IMR-90 (cell line): ENCODE measurements around the gene CLRN3. TPM values are rescaled to one million over a fixed set of nuclear protein-coding genes. Genes with fewer than 3 reads are reported as not detected.

Experiments
- ATAC-seq: fragments of 200-7000 bp; cut with Tn5 transposase; 2 replicates; pipeline ENCODE4 v1.9.1; 2020; ENCODE audit warnings: low read depth, mild to moderate bottlenecking, moderate library complexity
- BruUV-seq: library from RNA; stranded (reverse); fragments of 400-500 nt; replicated peaks from 2 replicates; lab custom pipeline; 2021; lab: Mats Ljungman, UMichigan
- CTCF ChIA-PET: fragments of 300-600 bp; formaldehyde crosslinking; extraction: SDS; loops from one replicate; lab custom pipeline; 2021; ENCODE audit warnings: antibody characterized with exemption; lab: Yijun Ruan, JAX
- POLR2A ChIA-PET: fragments of 300-600 bp; sonication (Branson Sonifier 250); formaldehyde crosslinking; loops from one replicate; lab custom pipeline; 2022; ENCODE audit warnings: antibody characterized with exemption; ENCODE audit not compliant: unreplicated experiment; lab: Charles Lee
- DNase-seq: peaks from one replicate; pipeline ENCODE4 v3.0.0; 2013
- H2AFZ ChIP-seq: replicated peaks from 2 replicates; pipeline ENCODE3; 2013; ENCODE audit warnings: low read length, mild to moderate bottlenecking; ENCODE audit not compliant: poor library complexity
- H2AK5ac ChIP-seq: 2 replicates; pipeline ENCODE4 v1.6.1; 2013; ENCODE audit warnings: low read depth, low read length, inconsistent platforms
- H2AK9ac ChIP-seq: replicated peaks from 2 replicates; pipeline ENCODE3; 2013; ENCODE audit warnings: mild to moderate bottlenecking, low read depth, low read length, moderate library complexity; ENCODE audit not compliant: poor library complexity
- H2BK120ac ChIP-seq: 2 replicates; pipeline ENCODE4 v1.6.1; 2013; ENCODE audit warnings: low read depth, low read length, inconsistent platforms
- H2BK15ac ChIP-seq: 3 replicates; pipeline ENCODE4 v1.6.1; 2013; ENCODE audit warnings: low read depth, low read length, inconsistent platforms
- H2BK20ac ChIP-seq: 2 replicates; pipeline ENCODE4 v1.6.1; 2013; ENCODE audit warnings: low read depth, mild to moderate bottlenecking, inconsistent platforms, low read length, moderate library complexity
- H2BK5ac ChIP-seq: 2 replicates; pipeline ENCODE4 v1.6.1; 2013; ENCODE audit warnings: mild to moderate bottlenecking, low read depth, low read length, inconsistent platforms; ENCODE audit not compliant: poor library complexity, severe bottlenecking
- H3K14ac ChIP-seq: replicated peaks from 2 replicates; pipeline ENCODE4 v1.6.1; 2013; ENCODE audit warnings: low read depth, low read length, inconsistent platforms
- H3K18ac ChIP-seq: 2 replicates; pipeline ENCODE4 v1.6.1; 2013; ENCODE audit warnings: low read depth, low read length, control low read depth
- H3K23ac ChIP-seq: 2 replicates; pipeline ENCODE4 v1.6.1; 2013; ENCODE audit warnings: low read depth, low read length, inconsistent platforms
- H3K27ac ChIP-seq: 2 replicates; pipeline ENCODE4 v1.5.1; 2013; ENCODE audit warnings: mild to moderate bottlenecking, control low read depth, low read length; ENCODE audit not compliant: insufficient read depth
- H3K27me3 ChIP-seq: 2 replicates; pipeline ENCODE4 v1.6.1; 2013; ENCODE audit warnings: low read length; ENCODE audit not compliant: control insufficient read depth, insufficient read depth
- H3K36me3 ChIP-seq: 2 replicates; pipeline ENCODE4 v1.6.1; 2013; ENCODE audit warnings: low read length, mixed read lengths; ENCODE audit not compliant: control insufficient read depth, insufficient read depth
- H3K4ac ChIP-seq: 2 replicates; pipeline ENCODE4 v1.6.1; 2013; ENCODE audit warnings: low read depth, low read length, inconsistent platforms
- H3K4me1 ChIP-seq: 2 replicates; pipeline ENCODE4 v1.6.1; 2013; ENCODE audit warnings: low read length, mixed read lengths; ENCODE audit not compliant: control insufficient read depth, insufficient read depth
- H3K4me2 ChIP-seq: 2 replicates; pipeline ENCODE4 v1.6.1; 2013; ENCODE audit warnings: low read depth, mild to moderate bottlenecking, control low read depth, low read length, moderate library complexity
- H3K4me3 ChIP-seq: 2 replicates; pipeline ENCODE4 v1.5.1; 2013; ENCODE audit warnings: low read depth, mild to moderate bottlenecking, control low read depth, low read length, moderate library complexity; ENCODE audit not compliant: insufficient read depth
- H3K56ac ChIP-seq: 2 replicates; pipeline ENCODE4 v1.6.1; 2013; ENCODE audit warnings: low read length, inconsistent platforms; ENCODE audit not compliant: insufficient read depth; ENCODE audit errors: extremely low read depth
- H3K79me1 ChIP-seq, 2 experiments: 2 replicates each; pipeline ENCODE4 v1.6.1; 2013; ENCODE audit warnings: low read length in 2 of 2, inconsistent platforms in 1 of 2, low read depth in 1 of 2
- H3K9ac ChIP-seq: 2 replicates; pipeline ENCODE4 v1.6.1; 2013; ENCODE audit warnings: low read depth, low read length, control low read depth
- H3K9me1 ChIP-seq: 2 replicates; pipeline ENCODE4 v1.6.1; 2013; ENCODE audit warnings: low read length, inconsistent platforms; ENCODE audit not compliant: insufficient read depth
- H3K9me3 ChIP-seq: 2 replicates; pipeline ENCODE4 v1.6.1; 2013; ENCODE audit warnings: low read length; ENCODE audit not compliant: control insufficient read depth, insufficient read depth
- H4K20me1 ChIP-seq: 2 replicates; pipeline ENCODE4 v1.6.1; 2013; ENCODE audit warnings: low read length, inconsistent platforms; ENCODE audit not compliant: insufficient read depth
- H4K5ac ChIP-seq: 2 replicates; pipeline ENCODE4 v1.6.1; 2013; ENCODE audit warnings: mild to moderate bottlenecking, low read depth, low read length, control low read depth
- H4K8ac ChIP-seq, 2 experiments: 2 replicates each; pipeline ENCODE4 v1.6.1; 2013; ENCODE audit warnings: low read depth in 2 of 2, low read length in 2 of 2, control low read depth in 1 of 2, inconsistent platforms in 1 of 2
- H4K91ac ChIP-seq: 2 replicates; pipeline ENCODE4 v1.6.1; 2013; ENCODE audit warnings: low read depth, low read length, inconsistent platforms; ENCODE audit not compliant: insufficient read depth
- BHLHE40 ChIP-seq: fragments of 150-350 bp; IDR thresholded peaks from 2 replicates; pipeline ENCODE4 v1.6.1; 2016; ENCODE audit warnings: mild to moderate bottlenecking, low read depth, low read length
- CEBPB ChIP-seq: IDR thresholded peaks from 2 replicates; pipeline ENCODE4 v1.6.1; 2012; ENCODE audit warnings: low read depth, low read length, improper control_type of control experiment
- CHD1 ChIP-seq: IDR thresholded peaks from 2 replicates; pipeline ENCODE4 v1.6.1; 2012; ENCODE audit warnings: low read depth, low read length, improper control_type of control experiment
- CTCF ChIP-seq: conservative IDR thresholded peaks from 2 replicates; pipeline ENCODE4 v1.5.1; 2012; ENCODE audit warnings: mild to moderate bottlenecking, low read depth, low read length, improper control_type of control experiment
- FOS ChIP-seq: fragments of 150-350 bp; IDR thresholded peaks from 2 replicates; pipeline ENCODE4 v1.6.1; 2016; ENCODE audit warnings: low read depth, low read length
- MAFK ChIP-seq: IDR thresholded peaks from 2 replicates; pipeline ENCODE4 v1.6.1; 2012; ENCODE audit warnings: low read depth, low read length, improper control_type of control experiment
- MAZ ChIP-seq: IDR thresholded peaks from 2 replicates; pipeline ENCODE4 v1.6.1; 2012; ENCODE audit warnings: low read depth, mild to moderate bottlenecking, low read length, improper control_type of control experiment, moderate library complexity, borderline replicate concordance
- POLR2A ChIP-seq: IDR thresholded peaks from 2 replicates; pipeline ENCODE4 v1.6.1; 2012; ENCODE audit warnings: mild to moderate bottlenecking, low read depth, low read length
- RAD21 ChIP-seq: IDR thresholded peaks from 2 replicates; pipeline ENCODE4 v1.6.1; 2012; ENCODE audit warnings: low read length, improper control_type of control experiment
- RCOR1 ChIP-seq: IDR thresholded peaks from 2 replicates; pipeline ENCODE4 v1.6.1; 2012; ENCODE audit warnings: mild to moderate bottlenecking, low read length, improper control_type of control experiment; ENCODE audit not compliant: insufficient replicate concordance
- RFX5 ChIP-seq: IDR thresholded peaks from 2 replicates; pipeline ENCODE4 v1.8.0; 2012; ENCODE audit warnings: low read depth, mild to moderate bottlenecking, low read length, moderate library complexity
- SMC3 ChIP-seq: fragments of 150-350 bp; IDR thresholded peaks from 2 replicates; pipeline ENCODE4 v1.6.1; 2016; ENCODE audit warnings: low read depth, mild to moderate bottlenecking, antibody characterized with exemption, low read length, moderate library complexity
- WGBS, 2 experiments: methylation state at CpG; one replicate each; pipeline versions ENCODE4 v1.1.5 to v1.1.7; 2013; ENCODE audit warnings: missing lambda C conversion rate in 2 of 2; ENCODE audit not compliant: insufficient read length in 1 of 2; ENCODE audit errors: extremely low coverage in 2 of 2; 5-methylcytosine and 5-hydroxymethylcytosine counted together
- dilution Hi-C: fragments of 300-500 bp; cut with HindIII; formaldehyde crosslinking; loops from one replicate; pipeline ENCODE4 v1.14.3; 2018; ENCODE audit warnings: low sequenced_read_pairs; ENCODE audit not compliant: unreplicated experiment
- in situ Hi-C: fragments of 300-500 bp; cut with MboI; formaldehyde crosslinking; loops from 3 replicates; pipeline ENCODE4 v1.14.3; 2019; ENCODE audit warnings: low sequenced_read_pairs, inconsistent platforms, mixed read lengths
- intact Hi-C: fragments of 100-400 bp; cut with micrococcal nuclease; formaldehyde crosslinking; loops from 2 replicates; pipeline ENCODE4 v1.10.0; 2022
- polyA plus RNA-seq, 3 experiments: library from polyadenylated mRNA; depleted of rRNA; stranded (reverse); fragments of >200 nt; gene quantifications; 2 replicates each; pipeline ENCODE4 v1.2.3, GENCODE V29; 2012; ENCODE audit warnings: low replicate concordance in 1 of 3
- total RNA-seq: library from RNA; depleted of rRNA; stranded (reverse); fragments of >200 nt; gene quantifications from 2 replicates; pipeline ENCODE4 v1.2.3, GENCODE V29; 2012
- TF ChIP-seq, protein P1 (sequence below): fragments of 150-350 bp; IDR thresholded peaks from 2 replicates; pipeline ENCODE4 v1.6.1; 2017; ENCODE audit warnings: mild to moderate bottlenecking, antibody characterized with exemption, low read length, low read depth
- TF ChIP-seq, protein P2 (sequence below): fragments of 150-350 bp; IDR thresholded peaks from 2 replicates; pipeline ENCODE4 v1.6.1; 2016; ENCODE audit warnings: low read depth, mild to moderate bottlenecking, low read length, moderate library complexity, borderline replicate concordance

CLRN3 gene
- total and polyA plus RNA-seq, 2 of the 4 experiments (the other 2 are of a cell fraction): not detected

- Histone ChIP-seq H2AK9ac (no peak overlapping the region), H4K8ac (no peak overlapping the region), H3K18ac (no peak overlapping the region), H3K23ac (no peak overlapping the region), H3K4me3 (no peak overlapping the region), H2BK20ac (no peak overlapping the region), H3K14ac (no peak overlapping the region), H2AFZ (no peak overlapping the region), H4K91ac (no peak overlapping the region), H3K27me3 (no peaks in the 10 kb centered on the region), H3K4me2 (no peak overlapping the region), H2AK5ac (no peak overlapping the region), H4K20me1 (no peaks in the 10 kb centered on the region), H3K9me3 (no peaks in the 10 kb centered on the region), H3K4me1 (no peaks in the 10 kb centered on the region), H4K5ac (no peak overlapping the region), H3K4ac (no peak overlapping the region), H2BK15ac (no peak overlapping the region), H3K9ac (no peak overlapping the region), H3K9me1 (no peaks in the 10 kb centered on the region), H3K79me1 (no peaks in the 10 kb centered on the region), H3K56ac (no peak overlapping the region), H2BK120ac (no peak overlapping the region), H3K36me3 (no peaks in the 10 kb centered on the region), H2BK5ac (no peak overlapping the region), H3K27ac (no peak overlapping the region)
- DNase-seq (peak; percentile 47), ATAC-seq (peak; percentile 99)
- ChIA-PET POLR2A (no interaction called here), CTCF (interaction anchor here (0.6 to 1.3 kb wide), 6 partner anchors 10 to 489 kb away, joined by 3 to 7 read pairs (median 4); no protein-coding TSS in a partner anchor)
- no TSS peak for BruUV-seq
- in situ Hi-C loops (no loop called here), dilution Hi-C loops (no loop called here), intact Hi-C loops (loop anchor here (1.0 to 10.0 kb wide), 5 partner anchors 359 to 1920 kb away; partner anchors contain the start of gene INSYN2A)
- 49% methylated on average over 3 of the region's 19 CpGs; no CpG with 5 or more reads in 1 of the 2 experiments for WGBS, 2 experiments
- TF ChIP-seq FOS (no peak), MAFK (no peak), BHLHE40 (no peak), MAZ (no peak), CEBPB (no peak), SMC3 (peak; percentile 60), CTCF (peak; percentile 62), RAD21 (peak; percentile 77), CHD1 (no peak), RCOR1 (no peak), RFX5 (no peak), POLR2A (no peak)
- TF ChIP-seq, protein P1, sequence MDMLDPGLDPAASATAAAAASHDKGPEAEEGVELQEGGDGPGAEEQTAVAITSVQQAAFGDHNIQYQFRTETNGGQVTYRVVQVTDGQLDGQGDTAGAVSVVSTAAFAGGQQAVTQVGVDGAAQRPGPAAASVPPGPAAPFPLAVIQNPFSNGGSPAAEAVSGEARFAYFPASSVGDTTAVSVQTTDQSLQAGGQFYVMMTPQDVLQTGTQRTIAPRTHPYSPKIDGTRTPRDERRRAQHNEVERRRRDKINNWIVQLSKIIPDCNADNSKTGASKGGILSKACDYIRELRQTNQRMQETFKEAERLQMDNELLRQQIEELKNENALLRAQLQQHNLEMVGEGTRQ: no peak
- TF ChIP-seq, protein P2, sequence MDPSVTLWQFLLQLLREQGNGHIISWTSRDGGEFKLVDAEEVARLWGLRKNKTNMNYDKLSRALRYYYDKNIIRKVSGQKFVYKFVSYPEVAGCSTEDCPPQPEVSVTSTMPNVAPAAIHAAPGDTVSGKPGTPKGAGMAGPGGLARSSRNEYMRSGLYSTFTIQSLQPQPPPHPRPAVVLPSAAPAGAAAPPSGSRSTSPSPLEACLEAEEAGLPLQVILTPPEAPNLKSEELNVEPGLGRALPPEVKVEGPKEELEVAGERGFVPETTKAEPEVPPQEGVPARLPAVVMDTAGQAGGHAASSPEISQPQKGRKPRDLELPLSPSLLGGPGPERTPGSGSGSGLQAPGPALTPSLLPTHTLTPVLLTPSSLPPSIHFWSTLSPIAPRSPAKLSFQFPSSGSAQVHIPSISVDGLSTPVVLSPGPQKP: no peak
These were observed 38.6 kb downstream of the CLRN3 start for GRCh38 chr10:127853868-127854768.
